PFSK-1 (cell line): ENCODE data around the gene FBN2.

Experiments used
- FOXP2 ChIP-seq: optimal IDR thresholded peaks from 2 replicates; pipeline ENCODE3; 2011; ENCODE audit warnings: borderline replicate concordance, control low read depth, inconsistent platforms; ENCODE audit not compliant: insufficient read depth; ENCODE audit errors: extremely low read length, extremely low read depth
- POLR2AphosphoS5 ChIP-seq: IDR thresholded peaks from 2 replicates; pipeline ENCODE4 v1.6.1; 2012; ENCODE audit warnings: low read depth, mild to moderate bottlenecking, control low read depth, low read length, moderate library complexity
- SIN3A ChIP-seq: IDR thresholded peaks from 2 replicates; pipeline ENCODE4 v1.6.1; 2012; ENCODE audit warnings: mild to moderate bottlenecking, low read length, moderate library complexity, borderline replicate concordance; ENCODE audit not compliant: insufficient read depth
- TAF1 ChIP-seq: IDR thresholded peaks from 2 replicates; pipeline ENCODE4 v1.6.1; 2012; ENCODE audit warnings: low read length, control low read depth, borderline replicate concordance; ENCODE audit not compliant: insufficient read depth
- TF ChIP-seq, protein P1 (sequence below), 2 experiments: IDR thresholded peaks; 2 replicates each; pipeline versions ENCODE4 v1.6.1 to v1.8.0; 2011 to 2012; ENCODE audit warnings: low read depth in 2 of 2, low read length in 2 of 2, control low read depth in 1 of 2, inconsistent platforms in 1 of 2, mild to moderate bottlenecking in 1 of 2, moderate library complexity in 1 of 2; ENCODE audit not compliant: insufficient read depth in 1 of 2

Gene FBN2

DNA sequence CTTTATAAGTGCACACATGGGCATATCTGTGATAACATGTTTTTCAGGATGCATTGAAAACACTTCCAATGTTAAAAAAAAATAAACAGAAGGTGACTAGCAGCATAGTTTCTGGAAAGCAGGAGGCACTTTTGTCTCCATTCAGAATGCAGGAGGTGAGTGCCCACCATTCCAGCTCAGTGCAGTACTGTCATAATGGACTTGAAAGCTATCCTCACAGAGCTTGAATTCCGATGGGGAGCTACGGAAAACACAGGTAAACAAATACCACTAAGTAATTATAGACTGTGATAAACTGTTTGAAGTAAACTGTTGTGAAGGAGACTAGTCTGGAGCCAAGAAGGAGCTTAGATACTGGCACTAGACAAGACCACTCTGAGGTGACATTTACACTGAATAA is 9.9 kb downstream of the FBN2 start:
- TF ChIP-seq FOXP2 (no peak), SIN3A (no peak), TAF1 (no peak), POLR2AphosphoS5 (no peak)
- TF ChIP-seq, protein P1, sequence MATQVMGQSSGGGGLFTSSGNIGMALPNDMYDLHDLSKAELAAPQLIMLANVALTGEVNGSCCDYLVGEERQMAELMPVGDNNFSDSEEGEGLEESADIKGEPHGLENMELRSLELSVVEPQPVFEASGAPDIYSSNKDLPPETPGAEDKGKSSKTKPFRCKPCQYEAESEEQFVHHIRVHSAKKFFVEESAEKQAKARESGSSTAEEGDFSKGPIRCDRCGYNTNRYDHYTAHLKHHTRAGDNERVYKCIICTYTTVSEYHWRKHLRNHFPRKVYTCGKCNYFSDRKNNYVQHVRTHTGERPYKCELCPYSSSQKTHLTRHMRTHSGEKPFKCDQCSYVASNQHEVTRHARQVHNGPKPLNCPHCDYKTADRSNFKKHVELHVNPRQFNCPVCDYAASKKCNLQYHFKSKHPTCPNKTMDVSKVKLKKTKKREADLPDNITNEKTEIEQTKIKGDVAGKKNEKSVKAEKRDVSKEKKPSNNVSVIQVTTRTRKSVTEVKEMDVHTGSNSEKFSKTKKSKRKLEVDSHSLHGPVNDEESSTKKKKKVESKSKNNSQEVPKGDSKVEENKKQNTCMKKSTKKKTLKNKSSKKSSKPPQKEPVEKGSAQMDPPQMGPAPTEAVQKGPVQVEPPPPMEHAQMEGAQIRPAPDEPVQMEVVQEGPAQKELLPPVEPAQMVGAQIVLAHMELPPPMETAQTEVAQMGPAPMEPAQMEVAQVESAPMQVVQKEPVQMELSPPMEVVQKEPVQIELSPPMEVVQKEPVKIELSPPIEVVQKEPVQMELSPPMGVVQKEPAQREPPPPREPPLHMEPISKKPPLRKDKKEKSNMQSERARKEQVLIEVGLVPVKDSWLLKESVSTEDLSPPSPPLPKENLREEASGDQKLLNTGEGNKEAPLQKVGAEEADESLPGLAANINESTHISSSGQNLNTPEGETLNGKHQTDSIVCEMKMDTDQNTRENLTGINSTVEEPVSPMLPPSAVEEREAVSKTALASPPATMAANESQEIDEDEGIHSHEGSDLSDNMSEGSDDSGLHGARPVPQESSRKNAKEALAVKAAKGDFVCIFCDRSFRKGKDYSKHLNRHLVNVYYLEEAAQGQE (IDR thresholded peaks at IDR 0.05; ENCODE audit: insufficient read depth in 1 of 2, low read depth in 2 of 2, low read length in 2 of 2), result no peak

DNA sequence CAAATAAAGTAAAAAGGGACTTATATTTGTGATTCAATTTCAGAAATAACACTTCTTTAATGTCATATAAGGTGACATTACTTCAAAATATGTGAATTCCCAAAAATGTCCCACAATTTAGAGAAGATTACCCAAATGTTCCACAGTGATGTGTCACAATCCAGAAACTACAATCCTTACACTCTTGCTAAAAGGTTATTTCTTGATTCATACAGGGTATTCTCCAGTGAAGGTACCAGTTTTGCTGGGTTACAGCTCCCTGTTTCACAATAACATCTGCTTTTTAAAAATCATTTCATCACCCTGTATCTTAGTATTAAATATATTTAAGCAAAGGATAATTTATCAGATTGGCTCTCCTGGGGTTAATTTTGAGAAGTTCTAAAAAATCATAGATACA is 11.0 kb downstream of the FBN2 start:
- TF ChIP-seq POLR2AphosphoS5 (no peak), SIN3A (no peak), FOXP2 (no peak), TAF1 (no peak)
- TF ChIP-seq, protein P1 (IDR thresholded peaks at IDR 0.05; ENCODE audit: insufficient read depth in 1 of 2, low read depth in 2 of 2, low read length in 2 of 2), result no peak

DNA sequence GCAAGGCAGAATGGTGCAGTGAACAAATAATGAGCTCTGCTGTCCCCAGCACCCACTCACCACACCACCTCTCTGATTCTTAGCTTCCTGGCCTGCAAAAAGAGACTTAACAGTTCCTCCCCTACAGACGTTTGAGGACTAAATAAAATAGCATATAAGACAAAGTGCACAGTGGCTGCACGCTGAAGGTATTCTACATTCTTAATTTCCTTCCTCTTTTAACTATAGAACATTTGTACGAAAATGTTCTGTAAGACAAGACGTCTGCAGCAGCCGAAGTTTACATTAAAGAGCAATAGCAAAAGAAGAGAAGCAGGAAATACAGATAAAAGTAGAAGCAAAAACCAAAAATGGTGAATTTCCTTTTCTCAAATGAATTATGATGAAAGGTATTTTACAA is 15.7 kb downstream of the FBN2 start:
- TF ChIP-seq SIN3A (no peak), TAF1 (no peak), POLR2AphosphoS5 (no peak), FOXP2 (no peak)
- TF ChIP-seq, protein P1 (IDR thresholded peaks at IDR 0.05; ENCODE audit: insufficient read depth in 1 of 2, low read depth in 2 of 2, low read length in 2 of 2), result no peak

DNA sequence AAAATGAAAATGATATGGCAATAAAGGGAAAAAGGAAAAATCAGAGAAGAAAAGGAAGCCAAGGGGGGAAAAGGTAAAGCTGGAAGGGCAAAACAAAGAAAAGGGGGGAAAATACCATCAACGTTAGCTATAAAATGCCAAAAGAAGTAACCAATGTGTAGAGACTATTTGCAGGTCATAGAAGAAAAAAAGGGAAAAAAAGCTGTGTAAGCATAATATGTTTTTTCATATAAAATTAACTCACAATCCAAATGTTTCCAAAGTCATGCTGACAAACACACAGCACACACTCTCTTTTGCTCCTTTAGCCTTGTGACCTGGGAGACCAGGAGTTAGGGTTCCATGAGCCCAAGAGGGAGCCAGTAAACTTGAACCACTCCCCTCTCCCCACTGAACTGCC is 18.2 kb downstream of the FBN2 start:
- TF ChIP-seq, protein P1 (IDR thresholded peaks at IDR 0.05; ENCODE audit: insufficient read depth in 1 of 2, low read depth in 2 of 2, low read length in 2 of 2), result no peak
- TF ChIP-seq FOXP2 (no peak), SIN3A (no peak), POLR2AphosphoS5 (no peak), TAF1 (no peak)

DNA sequence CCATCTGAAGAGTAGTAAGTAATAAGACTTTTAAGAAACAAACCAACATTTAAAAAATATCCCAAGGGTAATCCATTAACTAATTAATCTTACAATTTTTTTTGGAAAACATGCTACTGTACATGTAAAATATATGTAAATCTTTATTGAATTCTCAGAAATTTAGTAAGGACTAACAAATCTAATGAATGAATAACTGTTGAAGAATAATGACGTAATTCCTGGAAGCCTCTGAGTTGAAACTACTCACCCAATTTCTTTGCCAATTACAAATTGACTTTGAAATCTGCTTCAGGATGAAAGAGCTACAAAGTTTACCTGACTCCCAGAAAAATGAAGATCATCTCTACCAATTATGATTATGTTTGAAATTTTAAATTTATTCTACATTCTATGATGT is 21.1 kb downstream of the FBN2 start:
- TF ChIP-seq SIN3A (no peak), TAF1 (no peak), FOXP2 (no peak)
